Measurements from ENCODE around the gene SMARCB1. TPM values are rescaled to one million over a fixed set of nuclear protein-coding genes. Genes with fewer than 3 reads are reported as not detected.

The SMARCB1 gene
- total and polyA plus RNA-seq, 2 of the 4 experiments (the other 2 are of a cell fraction): 110 to 159 TPM

- Histone ChIP-seq H3K9me1 (ENCODE audit: insufficient read depth, low read length) (no peaks in the 10 kb centered on the region), H4K20me1 (ENCODE audit: insufficient read depth, low read length) (no peaks in the 10 kb centered on the region; the same call in 1 of the 2 replicates), H4K91ac (ENCODE audit: insufficient read depth, low read depth, low read length) (no peak overlapping the region), H4K8ac (ENCODE audit: low read depth in 2 of 2, low read length in 2 of 2) (no peak overlapping the region), H3K9me3 (ENCODE audit: control insufficient read depth, insufficient read depth, low read length) (no peaks in the 10 kb centered on the region), H2BK15ac (ENCODE audit: low read depth, low read length) (no peak overlapping the region), H3K4me3 (ENCODE audit: insufficient read depth, low read depth, low read length) (no peak overlapping the region), H3K27me3 (ENCODE audit: control insufficient read depth, insufficient read depth, low read length) (no peaks in the 10 kb centered on the region), H2AK5ac (ENCODE audit: low read depth, low read length) (no peak overlapping the region), H2BK20ac (ENCODE audit: low read depth, low read length) (no peak overlapping the region), H3K9ac (ENCODE audit: low read depth, low read length) (no peak overlapping the region), H2AK9ac (replicated peaks; ENCODE audit: low read depth, low read length, poor library complexity) (no peak overlapping the region), H3K18ac (ENCODE audit: low read depth, low read length) (no peak overlapping the region), H3K56ac (ENCODE audit: extremely low read depth, insufficient read depth, low read length) (no peak overlapping the region), H3K4me1 (ENCODE audit: control insufficient read depth, insufficient read depth, low read length) (no peaks in the 10 kb centered on the region), H3K4ac (ENCODE audit: low read depth, low read length) (no peak overlapping the region), H4K5ac (ENCODE audit: low read depth, low read length) (no peak overlapping the region), H2BK120ac (ENCODE audit: low read depth, low read length) (no peak overlapping the region), H3K27ac (ENCODE audit: insufficient read depth, low read length) (no peak overlapping the region), H3K79me1 (ENCODE audit: low read depth in 1 of 2, low read length in 2 of 2) (peaks cover 0 to 18% of the 10 kb centered on the region in 2 experiments; a peak in 2 of 4 replicates), H2AFZ (replicated peaks; ENCODE audit: low read length, poor library complexity) (no peak overlapping the region), H3K4me2 (ENCODE audit: low read depth, low read length) (no peak overlapping the region), H2BK5ac (ENCODE audit: low read depth, low read length, poor library complexity, severe bottlenecking) (no peak overlapping the region), H3K23ac (ENCODE audit: low read depth, low read length) (no peak overlapping the region), H3K36me3 (ENCODE audit: control insufficient read depth, insufficient read depth, low read length) (peaks cover 72% of the 10 kb centered on the region), H3K14ac (replicated peaks; ENCODE audit: low read depth, low read length) (no peak overlapping the region)
- BruUV-seq (replicated peaks): no TSS peak
- in situ Hi-C loops (cut with MboI; ENCODE audit: low sequenced_read_pairs): no loop called here
- intact Hi-C loops (cut with micrococcal nuclease): no loop called here
- ATAC-seq (ENCODE audit: low read depth): no peak
- no peak for TF ChIP-seq RFX5 (IDR thresholded peaks at IDR 0.05; ENCODE audit: low read depth, low read length)
- TF ChIP-seq NFE2L2 (IDR thresholded peaks at IDR 0.05; ENCODE audit: low read depth, low read length): no peak
- TF ChIP-seq BHLHE40 (IDR thresholded peaks at IDR 0.05; ENCODE audit: low read depth, low read length): no peak
- no peak for TF ChIP-seq MAFK (IDR thresholded peaks at IDR 0.05; ENCODE audit: low read depth, low read length)
- no peak for TF ChIP-seq FOS (IDR thresholded peaks at IDR 0.05; ENCODE audit: low read depth, low read length)
- TF ChIP-seq CEBPB (IDR thresholded peaks at IDR 0.05; ENCODE audit: low read depth, low read length): no peak
- TF ChIP-seq SMC3 (IDR thresholded peaks at IDR 0.05; ENCODE audit: low read depth, low read length): no peak
- TF ChIP-seq MXI1 (IDR thresholded peaks at IDR 0.05; ENCODE audit: borderline replicate concordance, low read depth, low read length): no peak
- no peak for TF ChIP-seq CHD1 (IDR thresholded peaks at IDR 0.05; ENCODE audit: low read depth, low read length)
- TF ChIP-seq CTCF (conservative IDR thresholded peaks at IDR 0.05; ENCODE audit: low read depth, low read length): no peak
- TF ChIP-seq RCOR1 (IDR thresholded peaks at IDR 0.05; ENCODE audit: insufficient replicate concordance, low read length): no peak
- no peak for TF ChIP-seq USF2 (IDR thresholded peaks at IDR 0.05; ENCODE audit: low read depth, low read length)
- TF ChIP-seq POLR2A (IDR thresholded peaks at IDR 0.05; ENCODE audit: low read depth, low read length): no peak
- TF ChIP-seq ELK1 (IDR thresholded peaks at IDR 0.05; ENCODE audit: borderline replicate concordance, low read depth, low read length): no peak
- TF ChIP-seq RAD21 (IDR thresholded peaks at IDR 0.05; ENCODE audit: low read length): no peak
- no peak for TF ChIP-seq MAZ (IDR thresholded peaks at IDR 0.05; ENCODE audit: borderline replicate concordance, low read depth, low read length)
- dilution Hi-C loops (cut with HindIII; ENCODE audit: low sequenced_read_pairs, unreplicated experiment): no loop called here
- POLR2A ChIA-PET (ENCODE audit: unreplicated experiment): no interaction called here
- 92% methylated on average over 8 of the region's 8 CpGs; no CpG with 5 or more reads in 1 of the 2 experiments for WGBS, 2 experiments (ENCODE audit: extremely low coverage in 2 of 2, insufficient read length in 1 of 2)
- CTCF ChIA-PET: no interaction called here
- DNase-seq: no peak
These were observed 15.2 kb downstream of the SMARCB1 start for GRCh38 chr22:23801886-23802377.
